ENCODE data around the gene NT5DC1. TPM values are rescaled to one million over a fixed set of nuclear protein-coding genes. Genes with fewer than 3 reads are reported as not detected.

Gene NT5DC1
- total RNA-seq, 1 donor from 2014 or later = 55.0 TPM

DNA sequence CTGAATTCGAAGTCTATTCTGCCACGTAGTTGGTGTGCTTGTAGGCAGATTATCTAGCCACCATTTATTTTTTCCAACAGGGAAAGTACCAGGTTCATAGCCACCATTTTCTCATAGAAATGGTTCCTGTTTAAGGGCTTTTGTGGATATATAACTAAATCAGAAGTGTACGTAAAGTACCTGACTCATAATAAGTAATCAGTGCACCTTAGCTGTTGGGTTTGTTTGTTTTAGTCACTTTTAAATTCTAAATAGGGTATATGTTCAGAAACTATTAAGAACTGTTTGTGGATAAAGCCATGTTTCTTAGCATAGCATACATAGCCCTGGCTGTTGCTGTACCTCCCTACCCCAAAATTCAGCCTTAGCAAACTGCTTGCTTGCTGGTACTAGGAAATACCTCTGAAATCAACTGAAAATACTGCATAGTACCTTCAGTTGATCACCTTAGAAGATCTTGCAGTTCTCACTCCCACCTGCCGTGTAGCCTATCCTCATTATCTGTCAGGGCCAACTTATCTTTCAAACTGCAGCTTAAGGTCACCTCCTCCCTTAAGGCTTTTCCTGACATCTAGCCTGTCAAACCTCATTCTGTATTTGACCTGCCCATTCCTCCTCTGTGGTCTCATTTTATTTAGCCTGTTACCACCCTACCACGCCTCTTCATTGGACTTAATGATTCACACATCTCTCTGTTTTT, 69.9 kb downstream of the NT5DC1 start:
- intact Hi-C loops (cut with micrococcal nuclease) = no loop called here
- no peak for ATAC-seq

DNA sequence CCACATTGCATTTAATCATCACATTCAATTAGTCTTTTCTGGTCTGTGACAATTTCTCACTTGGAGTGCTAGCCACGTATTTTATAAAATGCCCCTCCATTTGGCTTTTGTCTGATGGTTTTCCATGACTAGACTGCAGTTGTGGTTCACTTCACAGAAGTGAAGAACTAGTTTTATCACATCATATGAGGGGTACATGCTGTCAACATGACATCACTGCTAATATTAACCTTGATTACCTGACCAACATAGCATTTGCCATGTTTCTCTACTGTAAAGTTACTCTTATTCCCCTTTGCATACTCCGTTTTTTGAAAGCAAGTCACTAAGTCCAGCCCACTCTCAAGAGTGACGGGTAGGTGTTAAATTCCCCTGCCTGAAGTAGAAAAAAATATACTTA, 73.3 kb downstream of the NT5DC1 start:
- ATAC-seq (peak; percentile 61), DNase-seq (no peak)
- intact Hi-C loops (cut with micrococcal nuclease) = no loop called here

More for the DNA sequence above, 69.9 kb downstream of the NT5DC1 start:
- no peak for DNase-seq

DNA sequence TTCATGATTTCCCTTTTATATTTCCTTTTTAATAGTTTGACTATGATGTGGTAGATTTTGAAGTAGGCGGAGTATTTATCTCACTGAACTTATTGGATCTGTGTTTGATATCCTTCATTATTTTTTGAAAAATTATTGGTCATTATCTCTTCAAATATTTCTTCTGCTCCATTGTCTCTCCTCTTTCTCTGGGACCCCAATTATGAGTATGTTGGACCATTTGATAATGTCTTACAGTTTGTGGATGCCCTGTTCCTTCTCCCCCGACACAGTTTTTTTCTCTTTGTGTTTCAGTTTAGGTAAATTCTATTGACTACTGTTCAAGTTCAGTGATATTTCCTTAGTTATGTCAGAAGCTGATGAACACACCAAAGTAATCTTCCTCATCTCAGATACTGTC, 74.7 kb downstream of the NT5DC1 start:
- intact Hi-C loops (cut with micrococcal nuclease) = no loop called here
- no peak for ATAC-seq

DNA sequence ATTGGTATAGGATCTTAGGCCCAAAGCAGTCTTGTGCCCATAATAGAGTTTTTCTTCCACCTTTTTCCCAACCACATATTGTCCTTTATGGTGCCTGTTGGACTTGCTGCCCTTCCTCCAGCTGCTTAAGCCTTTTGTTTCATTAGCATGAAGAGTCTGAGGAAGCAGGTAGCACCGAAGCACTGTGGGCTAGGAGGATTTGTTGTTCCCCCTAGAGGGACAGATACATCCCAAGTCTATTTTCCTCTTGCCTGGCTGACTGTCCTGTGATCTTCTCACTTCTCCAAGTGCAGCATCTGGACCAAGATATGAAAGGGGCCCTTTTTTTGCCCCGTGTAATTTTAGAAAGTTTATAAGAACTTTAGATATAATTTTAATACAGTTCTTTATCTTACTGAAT, 75.9 kb downstream of the NT5DC1 start:
- DNase-seq = no peak
- ATAC-seq = no peak
- intact Hi-C loops (cut with micrococcal nuclease) = no loop called here

More for the DNA sequence above, 74.7 kb downstream of the NT5DC1 start:
- no peak for DNase-seq

DNA sequence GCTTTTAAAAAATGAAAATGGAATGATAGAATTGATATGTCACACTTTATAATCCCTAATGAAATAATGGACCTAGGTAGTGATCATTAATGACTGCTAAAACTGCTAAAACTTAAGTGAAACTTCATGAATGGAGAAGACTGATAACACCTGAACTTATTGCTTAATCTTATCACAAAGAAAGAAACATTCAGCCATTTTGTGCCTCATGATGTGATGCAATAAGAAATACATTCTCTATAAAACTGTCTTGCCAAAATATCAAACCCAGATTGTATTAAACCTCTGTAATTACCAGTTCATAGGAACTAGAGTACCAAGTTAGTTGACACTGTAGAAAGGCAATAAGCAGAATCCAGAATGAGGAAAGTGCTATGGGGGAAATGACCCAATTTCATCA, 79.7 kb downstream of the NT5DC1 start:
- ATAC-seq (no peak), DNase-seq (no peak)
- intact Hi-C loops (cut with micrococcal nuclease) = no loop called here

DNA sequence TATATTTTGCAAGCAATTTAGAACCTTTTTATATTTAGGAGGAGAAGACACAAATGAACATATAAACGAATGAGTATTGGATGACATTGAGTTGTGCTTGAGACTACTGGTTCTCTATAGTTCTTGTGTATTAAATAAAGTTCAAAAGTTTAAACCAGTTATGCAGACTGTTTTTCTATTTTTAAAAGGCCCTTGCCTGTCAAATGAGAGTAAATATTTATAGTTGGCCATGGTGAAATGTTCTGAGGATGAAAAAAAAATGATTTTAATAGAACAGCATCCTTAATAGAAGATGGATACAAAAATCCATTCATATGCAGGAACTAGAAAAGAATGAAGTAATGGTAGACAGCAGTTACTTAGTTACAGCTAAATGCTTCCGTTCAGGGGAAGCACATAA, 88.8 kb downstream of the NT5DC1 start:
- peak; percentile 55 for ATAC-seq
- DNase-seq = no peak
- intact Hi-C loops (cut with micrococcal nuclease) = no loop called here

DNA sequence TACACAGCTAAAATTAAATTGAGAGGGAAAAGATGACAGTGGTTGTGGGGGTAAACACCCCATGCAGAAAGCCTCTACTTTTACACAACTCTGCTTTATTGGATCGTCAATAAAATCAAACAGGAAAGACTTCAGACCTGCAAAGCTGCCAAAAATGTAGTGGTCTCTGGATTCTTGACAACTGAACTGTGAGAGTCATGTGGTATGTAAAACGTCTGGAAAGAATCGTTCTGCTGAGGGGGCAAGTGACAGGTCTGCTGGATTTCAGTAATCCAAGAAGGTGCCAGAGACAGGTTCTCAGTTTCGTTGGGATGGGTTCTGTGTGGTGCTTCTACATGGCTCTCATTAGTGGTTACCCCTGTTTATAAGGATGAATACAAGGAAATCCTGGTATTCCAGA, 89.9 kb downstream of the NT5DC1 start:
- no peak for DNase-seq
- ATAC-seq = no peak
- intact Hi-C loops (cut with micrococcal nuclease) = no loop called here

DNA sequence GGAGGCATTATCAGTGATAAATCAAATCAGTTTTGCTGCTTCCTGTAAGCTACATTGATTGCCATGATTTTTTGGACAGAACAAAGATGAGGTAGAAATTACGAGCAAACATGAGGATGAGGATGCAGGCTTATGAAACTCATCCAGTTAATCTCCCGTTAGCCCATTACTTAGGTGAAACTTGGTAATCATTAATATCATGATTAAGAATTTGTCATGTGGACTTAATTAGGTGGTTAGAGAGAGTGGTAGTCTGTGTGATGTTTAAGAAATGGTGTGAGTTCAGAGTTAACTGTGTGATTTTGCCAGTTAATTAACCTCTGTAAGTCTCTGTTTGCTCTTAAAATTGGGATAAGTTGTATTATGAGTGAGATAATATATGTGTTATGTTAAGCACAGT, 91.2 kb downstream of the NT5DC1 start:
- ATAC-seq (no peak), DNase-seq (no peak)
- intact Hi-C loops (cut with micrococcal nuclease) = no loop called here

DNA sequence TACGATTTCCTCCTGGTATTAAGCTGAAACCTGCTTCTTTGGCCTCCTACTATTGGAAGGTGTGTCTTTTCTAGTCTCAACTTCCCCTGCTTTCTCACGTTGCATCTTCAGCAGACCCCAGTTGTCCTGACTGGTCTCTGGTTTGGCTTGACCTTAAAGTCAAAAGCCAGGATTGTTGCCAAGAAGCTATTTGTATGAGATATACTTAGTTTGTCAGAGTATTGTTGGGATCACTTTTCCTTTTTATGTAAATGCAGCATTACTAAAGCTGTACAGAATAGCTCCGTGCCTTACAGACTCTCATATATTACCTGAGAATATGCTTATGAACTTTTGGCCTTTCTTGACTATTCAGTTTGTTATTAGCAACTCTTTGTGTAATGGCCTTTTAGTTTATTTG, 92.1 kb downstream of the NT5DC1 start:
- DNase-seq (no peak), ATAC-seq (peak; percentile 28)
- intact Hi-C loops (cut with micrococcal nuclease) = no loop called here

DNA sequence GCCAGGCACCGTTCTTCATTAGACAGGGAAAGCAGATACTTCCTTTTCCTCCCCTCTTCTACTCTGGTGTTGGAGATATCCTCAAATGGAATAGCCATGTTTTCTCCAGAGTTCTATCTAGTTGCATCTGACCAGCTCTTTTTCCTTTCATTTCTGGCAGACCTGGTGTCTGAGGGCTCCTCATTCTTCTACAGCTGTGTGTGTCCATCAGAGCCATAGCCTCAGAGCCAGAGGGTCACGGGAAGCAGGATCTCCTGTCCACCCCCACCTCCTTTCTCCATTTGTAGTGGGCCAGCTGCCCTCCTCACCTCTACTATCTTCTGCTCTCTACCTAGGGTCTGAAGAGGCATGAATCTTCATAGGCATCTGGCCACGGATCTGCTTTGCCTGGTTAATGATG, 96.2 kb downstream of the NT5DC1 start:
- intact Hi-C loops (cut with micrococcal nuclease) = no loop called here
- ATAC-seq = no peak
- no peak for DNase-seq

DNA sequence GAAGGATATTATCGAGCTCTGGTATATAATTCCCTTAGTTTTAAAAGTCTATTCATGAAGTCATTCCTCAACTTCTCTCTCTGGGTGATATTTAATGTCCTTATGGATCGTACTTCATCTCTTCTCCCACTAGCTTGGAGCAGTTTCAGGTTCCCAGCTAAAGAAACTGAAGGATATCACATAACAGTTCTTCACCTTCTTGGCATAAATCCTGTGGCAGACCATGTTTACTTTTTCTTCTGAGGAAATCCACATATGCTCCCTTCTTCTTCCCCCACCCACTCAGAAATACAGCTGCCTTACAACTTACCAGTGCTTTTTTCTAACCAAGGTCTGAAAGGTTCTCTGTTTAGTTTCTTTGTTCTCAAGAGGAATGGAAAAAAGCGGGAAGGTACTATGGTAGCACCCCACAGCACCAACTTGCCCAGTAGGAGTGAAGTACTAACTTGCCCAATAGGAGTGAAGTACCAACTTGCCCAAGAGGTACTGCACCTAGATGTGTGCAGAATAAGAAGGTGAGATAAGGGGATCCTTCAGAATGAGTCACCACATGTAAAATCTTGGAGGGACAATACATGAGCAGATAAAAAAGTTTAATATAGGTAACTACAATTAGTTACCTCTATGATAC, 100.1 kb downstream of the NT5DC1 start:
- DNase-seq (no peak), ATAC-seq (no peak)
- intact Hi-C loops (cut with micrococcal nuclease) = no loop called here

DNA sequence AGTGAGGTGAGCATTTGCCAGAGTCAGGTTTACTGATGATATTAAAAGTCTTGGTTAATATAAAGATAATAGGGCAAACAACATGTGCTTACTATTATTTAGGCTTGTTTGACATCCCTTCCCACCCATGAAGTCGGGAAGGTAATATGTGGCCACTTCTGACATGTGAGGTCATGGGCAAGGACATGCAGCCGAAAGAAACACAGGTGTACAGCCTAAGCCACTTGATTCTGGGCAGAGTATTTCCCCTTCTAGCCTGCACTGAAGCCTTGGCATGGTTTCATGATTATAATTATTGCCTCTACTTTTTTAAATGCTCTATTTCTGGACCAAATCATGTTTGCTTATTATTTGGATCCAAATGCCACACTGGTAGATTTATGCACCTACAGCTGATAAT, 100.9 kb downstream of the NT5DC1 start:
- intact Hi-C loops (cut with micrococcal nuclease) = no loop called here
- ATAC-seq (peak; percentile 71), DNase-seq (no peak)

DNA sequence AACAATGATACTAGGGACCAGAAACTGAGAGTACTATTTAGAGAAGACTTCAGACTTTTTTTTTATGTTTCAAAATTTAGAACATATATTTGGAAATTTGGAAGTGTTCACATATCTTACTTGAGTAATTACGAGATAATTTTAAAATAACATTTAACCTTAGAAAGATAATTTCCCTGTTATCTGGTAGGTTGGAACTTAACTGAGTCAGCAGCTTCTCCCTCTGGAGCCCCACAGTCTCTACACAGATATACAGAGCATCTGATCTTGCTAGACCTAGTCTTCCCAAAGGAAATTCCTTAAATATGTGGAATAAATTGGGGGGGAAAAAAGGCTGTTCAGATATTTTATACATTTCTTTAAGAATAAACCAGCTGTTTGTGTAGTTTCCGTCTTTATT, 104.6 kb downstream of the NT5DC1 start:
- DNase-seq (no peak), ATAC-seq (no peak)
- intact Hi-C loops (cut with micrococcal nuclease) = no loop called here

DNA sequence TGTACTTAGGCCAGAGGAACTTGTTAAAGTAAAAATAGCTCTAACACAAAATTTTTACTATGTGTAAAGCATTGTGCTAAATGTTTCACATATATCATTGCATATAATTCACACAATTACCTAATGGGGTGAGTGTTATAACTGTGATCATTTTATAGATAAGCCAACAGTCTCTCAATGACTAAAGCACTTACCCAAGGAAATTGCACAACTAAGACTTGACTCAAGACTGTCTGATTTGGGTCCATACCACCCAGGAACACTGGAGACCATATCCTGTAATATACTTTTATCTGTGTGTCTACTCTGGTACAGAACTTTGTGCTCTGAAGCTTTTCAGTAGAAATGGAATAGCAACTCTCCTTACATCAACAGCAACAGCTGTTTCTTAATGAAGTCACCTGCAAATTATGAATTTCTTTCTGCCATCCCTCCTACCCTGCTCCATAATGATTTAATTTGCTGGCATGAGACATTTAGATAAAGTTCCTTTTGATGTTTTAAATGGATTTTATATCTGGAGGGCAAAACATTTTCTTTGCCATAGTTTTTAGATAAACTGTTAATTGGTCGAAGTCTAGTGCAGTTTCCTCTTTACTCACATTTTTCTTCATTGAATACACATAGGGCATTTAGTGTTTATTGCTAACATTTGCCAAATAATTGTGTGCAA, 105.7 kb downstream of the NT5DC1 start:
- no peak for ATAC-seq
- DNase-seq = no peak

DNA sequence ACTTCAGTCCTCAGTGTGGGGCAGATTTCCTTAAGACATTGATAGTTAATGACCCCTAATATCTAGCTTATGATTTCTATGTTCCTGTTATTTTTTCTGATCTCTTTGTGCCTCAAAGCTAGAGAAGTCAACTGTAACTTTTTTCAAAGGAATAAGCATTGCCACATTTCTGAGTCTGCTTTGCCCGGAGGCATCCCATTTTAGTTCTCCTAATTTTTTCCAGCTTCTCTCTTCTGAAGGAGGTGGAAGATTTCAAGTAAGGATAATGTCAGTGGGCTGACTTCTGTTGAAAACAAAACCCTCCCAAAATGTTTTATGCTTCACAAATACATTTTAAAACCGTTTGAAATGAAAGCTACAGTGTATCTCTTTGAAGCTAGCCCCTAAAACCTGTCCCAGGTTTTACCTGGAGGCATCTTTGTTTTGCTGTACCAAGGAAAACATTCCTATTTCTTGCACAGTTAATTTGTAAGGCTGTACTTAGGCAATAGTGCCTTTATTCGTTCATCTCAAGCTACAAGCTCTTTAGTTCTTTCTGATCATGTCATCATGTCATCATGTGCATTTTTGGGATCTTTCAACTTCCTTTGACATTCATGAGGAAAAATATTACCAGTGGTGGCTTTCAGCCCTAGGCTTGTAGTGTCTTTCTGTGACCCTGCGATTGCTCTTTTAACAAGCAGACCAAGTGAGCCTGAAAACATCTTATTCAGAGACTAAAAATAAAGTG, 107.6 kb downstream of the NT5DC1 start:
- ATAC-seq (no peak), DNase-seq (no peak)
- intact Hi-C loops (cut with micrococcal nuclease) = no loop called here

More for the DNA sequence above, 105.7 kb downstream of the NT5DC1 start:
- intact Hi-C loops (cut with micrococcal nuclease) = no loop called here

DNA sequence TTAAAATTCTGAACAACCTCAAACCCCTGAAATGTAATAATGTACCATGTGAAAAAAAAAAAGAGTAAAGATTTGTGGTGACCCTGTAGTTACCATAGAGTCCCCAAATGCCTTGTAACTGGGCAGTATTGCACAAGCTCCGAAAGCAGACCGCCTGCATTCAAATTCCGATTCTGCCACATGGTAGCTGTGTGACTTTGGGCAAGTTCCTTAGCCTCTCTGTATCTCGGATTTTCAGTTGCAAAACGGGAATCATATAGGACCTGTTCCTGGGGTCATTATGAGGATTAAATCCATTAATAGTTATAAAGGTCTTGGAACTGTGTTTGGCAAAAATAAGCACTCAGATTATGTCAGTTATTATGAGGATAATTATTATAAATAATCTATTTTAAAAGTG, 109.7 kb downstream of the NT5DC1 start:
- intact Hi-C loops (cut with micrococcal nuclease) = no loop called here
- DNase-seq = no peak
- ATAC-seq = no peak

DNA sequence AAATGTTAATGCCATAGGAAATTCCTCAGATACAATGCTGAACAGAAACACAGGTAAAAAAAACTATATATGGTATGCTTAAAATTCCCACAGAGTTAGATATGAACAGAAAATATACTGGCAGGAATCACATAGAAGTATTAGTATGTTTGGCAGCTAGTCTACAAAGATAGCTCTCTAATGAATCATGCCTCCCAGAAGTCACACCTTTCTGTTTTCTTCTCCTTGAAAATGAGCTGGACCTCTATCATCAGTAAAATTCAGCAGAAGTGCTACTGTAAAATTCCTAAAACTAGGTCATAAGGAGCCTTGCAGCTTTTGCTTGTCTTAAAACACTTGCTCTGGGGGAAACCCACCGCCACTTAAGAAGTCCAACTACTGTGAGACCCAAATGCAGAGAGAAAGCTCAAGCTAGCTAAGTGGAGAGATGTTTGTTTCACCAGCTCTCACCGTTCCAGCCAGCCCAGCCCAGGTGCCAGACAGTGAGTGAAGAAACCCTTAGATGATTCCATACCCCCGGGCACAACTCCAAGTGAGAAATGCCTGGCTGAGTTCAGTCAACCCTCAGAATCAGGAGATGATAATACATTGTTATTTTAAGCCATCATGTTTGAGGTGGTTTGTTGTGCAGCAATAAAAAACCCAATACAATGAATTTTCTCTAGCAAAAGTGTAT, 110.2 kb downstream of the NT5DC1 start:
- DNase-seq (peak; percentile 74), ATAC-seq (peak; percentile 96)
- intact Hi-C loops (cut with micrococcal nuclease) = no loop called here

DNA sequence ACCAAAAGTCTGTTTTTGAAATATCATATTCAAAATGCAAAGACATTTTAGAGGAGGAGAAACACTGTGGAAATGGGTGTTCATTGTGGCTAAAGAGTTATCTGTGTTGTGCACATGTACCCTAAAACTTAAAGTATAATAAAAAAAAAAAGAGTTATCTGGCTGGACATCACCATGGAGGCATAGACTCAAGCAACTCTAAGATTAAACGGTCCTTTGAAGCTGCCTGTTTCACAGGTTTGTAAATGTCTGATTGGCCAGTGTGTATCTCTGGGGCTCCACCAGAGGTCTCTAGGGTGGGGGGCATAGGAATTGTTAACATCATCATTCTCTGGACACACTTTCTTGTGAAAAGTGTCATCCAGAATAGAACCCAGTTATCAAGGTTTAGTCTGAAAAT, 114.0 kb downstream of the NT5DC1 start:
- intact Hi-C loops (cut with micrococcal nuclease) = no loop called here
- ATAC-seq (no peak), DNase-seq (no peak)

DNA sequence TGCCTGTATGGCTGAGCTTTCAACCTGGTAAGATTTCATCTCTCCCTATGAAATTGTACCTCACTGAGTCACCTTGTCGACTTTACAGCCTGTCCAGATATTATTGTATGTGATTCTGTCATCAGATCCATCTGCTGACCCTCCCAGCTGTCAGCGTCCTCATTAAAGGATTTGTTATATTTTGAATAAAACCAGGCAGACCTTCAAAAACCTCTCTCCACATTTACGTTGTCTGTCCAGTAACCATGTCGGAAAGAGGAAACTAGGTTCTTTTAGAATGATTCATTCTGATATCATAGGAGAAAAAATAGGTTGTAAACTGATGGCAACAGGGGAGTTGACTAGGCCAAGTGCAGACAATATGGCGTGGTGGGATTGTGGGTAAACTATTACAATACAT, 114.8 kb downstream of the NT5DC1 start:
- DNase-seq (no peak), ATAC-seq (no peak)
- intact Hi-C loops (cut with micrococcal nuclease) = no loop called here

DNA sequence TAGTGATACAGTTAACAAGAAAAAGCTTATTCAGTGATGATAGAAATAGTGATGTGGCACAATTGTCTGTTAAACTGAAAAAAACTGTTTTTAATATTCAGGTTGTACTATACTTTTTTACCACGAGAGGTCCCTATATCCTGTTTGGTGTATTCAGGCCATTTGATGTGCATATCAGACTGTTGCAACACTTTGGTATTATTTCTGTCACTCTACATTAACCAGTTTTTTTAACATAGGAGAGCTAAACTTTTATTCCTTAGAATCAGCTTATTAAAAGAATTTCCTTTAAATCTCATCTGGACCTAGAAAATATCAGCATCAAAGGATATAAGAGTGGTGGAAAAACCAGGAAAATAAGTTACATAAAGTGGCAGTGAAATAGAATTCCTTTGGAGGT, 116.4 kb downstream of the NT5DC1 start:
- peak; percentile 53 for ATAC-seq
- intact Hi-C loops (cut with micrococcal nuclease) = no loop called here
- no peak for DNase-seq
